Heart left ventricle (tissue), 16 donors: ENCODE data around the gene NPTXR. TPM values are rescaled to one million over a fixed set of nuclear protein-coding genes. Genes with fewer than 3 reads are reported as not detected.

ENCODE experiments used
- ATAC-seq, 4 donors: fragments of 200-7000 bp; cut with Tn5 transposase; one replicate each; pipeline ENCODE4 v1.9.1; 2020 to 2022; ENCODE audit warnings: moderate library complexity in 4 of 4, mild to moderate bottlenecking in 3 of 4, moderate number of reproducible peaks in 1 of 4
- DNase-seq, 5 donors: peaks; one replicate each; pipeline ENCODE4 v3.0.0-alpha.2; 2020
- H3K27ac ChIP-seq, 12 donors: fragments of 200-600 bp; sonication (generic) in 4 of 12; one replicate each; pipeline versions ENCODE4 v1.5.0 to v1.8.0; 2016 to 2022; ENCODE audit warnings: mild to moderate bottlenecking in 2 of 12
- H3K27me3 ChIP-seq, 9 donors: fragments of 200-600 bp; sonication (generic) in 2 of 9; one replicate each; pipeline versions ENCODE4 v1.5.1 to v1.8.0; 2016 to 2022; ENCODE audit warnings: mild to moderate bottlenecking in 3 of 9
- H3K36me3 ChIP-seq, 9 donors: fragments of 200-600 bp; sonication (generic) in 2 of 9; one replicate each; pipeline versions ENCODE4 v1.5.0 to v1.8.0; 2018 to 2022; ENCODE audit warnings: mild to moderate bottlenecking in 2 of 9
- H3K4me1 ChIP-seq, 12 donors: fragments of 200-600 bp; sonication (generic) in 4 of 12; one replicate each; pipeline versions ENCODE4 v1.5.0 to v1.8.0; 2016 to 2022; ENCODE audit warnings: mild to moderate bottlenecking in 3 of 12
- H3K4me3 ChIP-seq, 12 donors: fragments of 200-600 bp; sonication (generic) in 4 of 12; one replicate each; pipeline versions ENCODE4 v1.5.0 to v1.8.0; 2017 to 2022; ENCODE audit warnings: mild to moderate bottlenecking in 9 of 12, moderate library complexity in 4 of 12
- H3K9me3 ChIP-seq, 12 donors: fragments of 200-600 bp; sonication (generic) in 4 of 12; one replicate each; pipeline versions ENCODE4 v1.5.0 to v1.8.0; 2016 to 2022; ENCODE audit warnings: mild to moderate bottlenecking in 1 of 12
- CTCF ChIP-seq, 12 donors: fragments of 200-600 bp; sonication (generic) in 4 of 12; IDR thresholded peaks; one replicate each; pipeline versions ENCODE4 v1.5.0 to v1.8.0; 2018 to 2022; ENCODE audit warnings: antibody characterized with exemption in 12 of 12, mild to moderate bottlenecking in 5 of 12
- POLR2A ChIP-seq, 2 donors: fragments of 450-650 bp; IDR thresholded peaks; one replicate each; pipeline ENCODE4 v1.6.1; 2017; ENCODE audit warnings: antibody characterized with exemption in 2 of 2, mild to moderate bottlenecking in 2 of 2, moderate library complexity in 2 of 2
- WGBS, 4 donors: extraction: QIAGEN DNeasy Blood & Tissue Kit in 2 of 4; methylation state at CpG; one replicate each; pipeline versions ENCODE4 v1.1.5 to v1.1.7; 2013 to 2018; 5-methylcytosine and 5-hydroxymethylcytosine counted together
- intact Hi-C, 10 donors: fragments of 100-400 bp; cut with DNase I; formaldehyde crosslinking; loops; one replicate each; pipeline versions ENCODE4 v1.11.1 to v1.14.2; 2022
- polyA plus RNA-seq, 2 donors: library from polyadenylated mRNA; stranded (reverse); fragments of 200-250 nt; gene quantifications; one replicate each; pipeline ENCODE4 v1.2.3, GENCODE V29; 2013
- total RNA-seq, 9 donors: library from RNA; depleted of rRNA in 2 of 9; stranded (reverse); fragments of >200 nt in 2 of 9; fragmentation: NEBNext Ultra II Directional in 3 of 9; extraction: Animal tissue kit (Norgen Biotek cat#: 25700) in 3 of 9; gene quantifications; one replicate each; pipeline versions ENCODE4 v1.1.0 to v1.2.4, GENCODE V29; 2016 to 2023
- donor health status: ischemic (EF 13 %, LVEDD 7.1; RV severe dilation, severe dysfunction).
- donor health status: healthy with polysubstance abuse.
- donor health status: DM: no; HTN: yes; CAD: no.
- donor health status: DM: no; HTN: no; CAD: no.
- donor health status: ischemic (EF 25% LVEDD 6.9; RV normal size, moderate dysfunction).
- donor health status: ischemic (EF 25% LVEDD 5.7; RV mildly dilated, moderate dysfunction).
- donor health status: healthy.
- donor health status: DM: yes; HTN: yes; CAD: no.
- donor health status: ischemic (EF 35%, LVEDD 5.7; RV mildly dilated, moderate dysfunction).
- donor health status: nonischemic (EF 11% LVEDD 7.7; RV severe dilation, severe dysfunction).
- donor health status: DM: yes; HTN: yes; CAD: no.
- donor health status: PGD.
- donor health status: ischemic (EF 29% LVEDD 5.4; RV normal size, mild dysfunction).
- donor health status: nonischemic (EF 23%, LVEDD 6.1; RV moderate dilation, normal function).

Gene NPTXR
- total and polyA plus RNA-seq, 11 donors, result 15.4 to 34.0 (median 19.1) TPM

GRCh38 chr22:38831166-38831945 is 12.5 kb downstream of the NPTXR start:
- H3K27me3 ChIP-seq, result no peaks in the 10 kb centered on the region
- intact Hi-C loops, result no loop called here
- no peak overlapping the region for H3K4me3 ChIP-seq
- TF ChIP-seq POLR2A (IDR thresholded peaks at IDR 0.05) (no peak), CTCF (IDR thresholded peaks at IDR 0.05) (no peak)
- no peak for DNase-seq
- H3K36me3 ChIP-seq, result no peaks in the 10 kb centered on the region
- ATAC-seq, result no peak
- H3K9me3 ChIP-seq, result no peaks in the 10 kb centered on the region
- H3K4me1 ChIP-seq, result no peaks in the 10 kb centered on the region
- WGBS, 4 donors, result 88 to 92% (median 91%) methylated on average over 11 to 16 of the region's 16 CpGs
- no peak overlapping the region for H3K27ac ChIP-seq

- H3K4me1 ChIP-seq, result no peaks in the 10 kb centered on the region
- no peak overlapping the region for H3K27ac ChIP-seq
- no peaks in the 10 kb centered on the region for H3K27me3 ChIP-seq
- TF ChIP-seq POLR2A (IDR thresholded peaks at IDR 0.05) (no peak), CTCF (IDR thresholded peaks at IDR 0.05) (no peak)
- H3K4me3 ChIP-seq, result no peak overlapping the region
- ATAC-seq (no peak), DNase-seq (no peak)
- H3K9me3 ChIP-seq, result no peaks in the 10 kb centered on the region
- intact Hi-C loops, result no loop called here
- H3K36me3 ChIP-seq, result no peaks in the 10 kb centered on the region
- 67 to 90% (median 76%) methylated on average over 7 of the region's 7 CpGs for WGBS, 4 donors
Measured at GRCh38 chr22:38830845-38831108, 13.1 kb downstream of the NPTXR start.

GRCh38 chr22:38830026-38830844 is 13.6 kb downstream of the NPTXR start:
- DNase-seq, result no peak

More at GRCh38 chr22:38830026-38830844, 13.6 kb downstream of the NPTXR start:
- ATAC-seq, result no peak
- H3K27ac ChIP-seq, result no peak overlapping the region
- intact Hi-C loops, result no loop called here
- H3K27me3 ChIP-seq, result no peaks in the 10 kb centered on the region
- no peaks in the 10 kb centered on the region for H3K4me1 ChIP-seq
- no peaks in the 10 kb centered on the region for H3K9me3 ChIP-seq
- TF ChIP-seq POLR2A (IDR thresholded peaks at IDR 0.05) (no peak), CTCF (IDR thresholded peaks at IDR 0.05) (no peak)
- H3K36me3 ChIP-seq, result no peaks in the 10 kb centered on the region
- H3K4me3 ChIP-seq, result no peak overlapping the region
- 83 to 90% (median 86%) methylated on average over 12 to 17 of the region's 17 CpGs for WGBS, 4 donors
